Glutamatergic neuron (in vitro differentiated cells): ENCODE data around the gene NSD1. TPM values are rescaled to one million over a fixed set of nuclear protein-coding genes. Genes with fewer than 3 reads are reported as not detected.

ENCODE experiments used
- DNase-seq: peaks from one replicate; pipeline ENCODE4 v3.0.0; 2022
- H3K27ac Mint-ChIP-seq: one replicate; pipeline ENCODE4 v1.8.0; 2020; ENCODE audit warnings: mild to moderate bottlenecking, mixed read lengths, inconsistent platforms; ENCODE audit not compliant: unreplicated experiment
- H3K27me3 Mint-ChIP-seq: one replicate; pipeline ENCODE4 v1.8.0; 2020; ENCODE audit warnings: mild to moderate bottlenecking, moderate library complexity, mixed read lengths, inconsistent platforms; ENCODE audit not compliant: unreplicated experiment
- H3K36me3 Mint-ChIP-seq: one replicate; pipeline ENCODE4 v1.8.0; 2020; ENCODE audit warnings: mild to moderate bottlenecking, mixed read lengths, inconsistent platforms; ENCODE audit not compliant: unreplicated experiment
- H3K4me1 Mint-ChIP-seq: one replicate; pipeline ENCODE4 v1.8.0; 2020; ENCODE audit warnings: mild to moderate bottlenecking, low read depth, mixed read lengths, inconsistent platforms; ENCODE audit not compliant: unreplicated experiment
- H3K4me3 Mint-ChIP-seq: one replicate; pipeline ENCODE4 v1.8.0; 2020; ENCODE audit warnings: mild to moderate bottlenecking, mixed read lengths, inconsistent platforms; ENCODE audit not compliant: unreplicated experiment
- H3K9me3 Mint-ChIP-seq: one replicate; pipeline ENCODE4 v1.8.0; 2020; ENCODE audit warnings: mild to moderate bottlenecking, moderate library complexity, mixed read lengths, inconsistent platforms; ENCODE audit not compliant: unreplicated experiment
- total RNA-seq: library from RNA; stranded (reverse); fragmentation: NEBNext Ultra II Directional; extraction: Animal tissue kit (Norgen Biotek cat#: 25700); gene quantifications from one replicate; pipeline ENCODE4 v1.2.1, GENCODE V29; 2021; ENCODE audit not compliant: unreplicated experiment
- TF ChIP-seq, protein P1 (sequence below): fragments of 200-600 bp; sonication (generic); IDR thresholded peaks from one replicate; pipeline ENCODE4 v1.5.0; 2021; ENCODE audit not compliant: partially characterized antibody, unreplicated experiment

Gene NSD1
- total RNA-seq, 1 donor from 2014 or later = 151 TPM

DNA sequence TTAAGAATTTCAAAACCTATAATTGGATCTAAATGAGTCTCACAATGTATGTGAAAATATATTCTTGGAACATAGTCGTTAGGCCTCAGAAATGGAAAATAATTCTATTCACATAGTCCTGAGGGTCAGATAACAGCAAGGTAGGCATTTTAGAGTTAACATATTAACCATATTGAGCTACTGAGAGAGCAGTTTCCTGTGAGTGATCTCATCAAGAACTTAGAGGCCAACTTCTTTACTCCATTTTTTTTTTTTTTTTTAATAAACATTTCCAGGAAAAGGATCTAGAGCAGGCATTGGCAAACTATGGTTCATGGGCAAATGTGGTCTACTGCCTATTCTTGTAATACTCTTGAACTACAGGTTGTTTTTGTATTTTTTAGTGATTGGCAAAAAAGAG, 143.3 kb downstream of the NSD1 start:
- Mint-ChIP-seq H3K27ac (no peak overlapping the region), H3K27me3 (no peaks in the 10 kb centered on the region), H3K4me3 (no peak overlapping the region), H3K4me1 (no peaks in the 10 kb centered on the region), H3K36me3 (peaks cover 3% of the 10 kb centered on the region), H3K9me3 (peaks cover 2% of the 10 kb centered on the region)
- TF ChIP-seq, protein P1, sequence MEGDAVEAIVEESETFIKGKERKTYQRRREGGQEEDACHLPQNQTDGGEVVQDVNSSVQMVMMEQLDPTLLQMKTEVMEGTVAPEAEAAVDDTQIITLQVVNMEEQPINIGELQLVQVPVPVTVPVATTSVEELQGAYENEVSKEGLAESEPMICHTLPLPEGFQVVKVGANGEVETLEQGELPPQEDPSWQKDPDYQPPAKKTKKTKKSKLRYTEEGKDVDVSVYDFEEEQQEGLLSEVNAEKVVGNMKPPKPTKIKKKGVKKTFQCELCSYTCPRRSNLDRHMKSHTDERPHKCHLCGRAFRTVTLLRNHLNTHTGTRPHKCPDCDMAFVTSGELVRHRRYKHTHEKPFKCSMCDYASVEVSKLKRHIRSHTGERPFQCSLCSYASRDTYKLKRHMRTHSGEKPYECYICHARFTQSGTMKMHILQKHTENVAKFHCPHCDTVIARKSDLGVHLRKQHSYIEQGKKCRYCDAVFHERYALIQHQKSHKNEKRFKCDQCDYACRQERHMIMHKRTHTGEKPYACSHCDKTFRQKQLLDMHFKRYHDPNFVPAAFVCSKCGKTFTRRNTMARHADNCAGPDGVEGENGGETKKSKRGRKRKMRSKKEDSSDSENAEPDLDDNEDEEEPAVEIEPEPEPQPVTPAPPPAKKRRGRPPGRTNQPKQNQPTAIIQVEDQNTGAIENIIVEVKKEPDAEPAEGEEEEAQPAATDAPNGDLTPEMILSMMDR = no peak
- DNase-seq = no peak

DNA sequence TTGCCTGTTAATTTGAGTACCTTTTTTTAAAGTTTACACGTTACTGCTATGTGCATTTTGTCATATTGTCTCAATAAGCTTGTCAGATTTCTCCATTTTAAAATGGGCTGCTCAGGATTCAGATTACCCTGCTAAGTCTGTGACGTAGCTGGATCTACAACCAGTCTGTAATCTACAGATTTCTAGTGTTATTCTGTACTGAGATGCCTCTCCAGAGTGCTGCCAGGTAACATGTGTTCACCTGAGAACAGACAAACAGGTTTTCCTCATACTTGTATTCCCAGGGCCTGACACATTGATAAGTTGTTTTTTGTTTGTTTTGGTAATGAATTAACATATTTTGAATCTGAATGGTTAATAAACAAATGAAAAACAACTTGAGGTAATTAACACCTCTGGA, 154.6 kb downstream of the NSD1 start:
- Mint-ChIP-seq H3K27ac (no peak overlapping the region), H3K4me1 (no peaks in the 10 kb centered on the region)

DNA sequence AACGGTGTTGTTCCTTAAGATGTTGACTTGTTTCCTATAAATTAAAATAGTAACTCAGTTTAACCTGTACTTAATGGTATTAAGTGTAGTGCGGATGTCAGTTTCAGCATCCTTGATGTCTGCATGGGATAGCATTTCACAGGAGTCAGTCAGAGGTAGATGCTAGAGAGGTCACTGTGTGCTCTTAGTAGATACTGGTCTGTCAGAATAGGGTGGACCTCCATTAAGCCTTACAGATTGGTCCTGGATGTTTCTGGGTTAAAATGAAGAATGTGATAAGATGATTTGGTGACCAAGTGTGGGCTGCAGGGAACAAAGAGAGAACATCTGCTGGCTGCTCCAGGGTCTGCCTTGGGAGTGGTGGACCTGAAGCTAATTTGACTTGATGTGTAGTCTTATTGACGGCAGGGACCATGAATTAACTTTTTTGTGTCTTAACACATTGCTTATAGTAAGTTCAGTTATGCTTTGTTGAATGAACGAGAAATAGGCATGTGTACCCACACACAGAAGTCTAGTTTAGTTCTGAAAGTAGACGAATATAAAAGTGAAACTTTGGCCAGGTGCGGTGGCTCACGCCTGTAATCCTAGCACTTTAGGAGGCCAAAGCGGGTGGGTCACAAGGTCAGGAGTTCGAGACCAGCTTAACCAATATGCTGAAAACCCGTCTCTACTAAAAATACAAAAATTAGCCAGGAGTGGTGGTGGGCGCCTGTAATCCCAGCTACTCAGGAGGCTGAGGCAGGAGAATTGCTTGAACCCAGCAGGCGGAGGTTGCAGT, 157.4 kb downstream of the NSD1 start:
- TF ChIP-seq, protein P1 = no peak
- Mint-ChIP-seq H3K4me3 (no peak overlapping the region), H3K36me3 (peaks cover 5% of the 10 kb centered on the region), H3K4me1 (peaks cover 4% of the 10 kb centered on the region), H3K9me3 (peaks cover 3% of the 10 kb centered on the region), H3K27me3 (peaks cover 4% of the 10 kb centered on the region), H3K27ac (peak overlapping the region; percentile 34)
- no peak for DNase-seq

More for the DNA sequence above, 154.6 kb downstream of the NSD1 start:
- H3K4me3 Mint-ChIP-seq = no peak overlapping the region
- no peak for DNase-seq
- TF ChIP-seq, protein P1 = no peak
- H3K9me3 Mint-ChIP-seq = peaks cover 2% of the 10 kb centered on the region
- peaks cover 2% of the 10 kb centered on the region for H3K27me3 Mint-ChIP-seq
- no peaks in the 10 kb centered on the region for H3K36me3 Mint-ChIP-seq

DNA sequence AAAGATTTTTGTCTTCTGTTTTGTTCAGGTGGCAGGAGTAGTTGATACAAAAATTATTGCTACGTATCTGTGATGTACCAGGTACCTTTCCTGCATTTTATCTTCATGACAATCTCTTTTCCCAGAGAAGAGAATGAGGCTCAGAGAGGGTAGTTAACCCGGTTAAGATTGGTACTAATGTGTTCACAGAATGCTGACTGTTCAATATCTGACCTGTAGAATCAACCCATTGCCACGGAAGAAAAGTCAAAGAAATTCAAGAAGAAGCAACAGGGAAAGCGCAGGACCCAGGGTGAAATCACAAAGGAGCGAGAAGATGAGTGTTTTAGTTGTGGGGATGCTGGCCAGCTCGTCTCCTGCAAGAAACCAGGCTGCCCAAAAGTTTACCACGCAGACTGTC, 158.2 kb downstream of the NSD1 start:
- no peak overlapping the region for H3K4me3 Mint-ChIP-seq
- H3K27ac Mint-ChIP-seq = no peak overlapping the region
- peaks cover 7% of the 10 kb centered on the region for H3K27me3 Mint-ChIP-seq
- no peak for DNase-seq
- H3K9me3 Mint-ChIP-seq = peaks cover 6% of the 10 kb centered on the region
- peaks cover 5% of the 10 kb centered on the region for H3K36me3 Mint-ChIP-seq
- TF ChIP-seq, protein P1 = no peak
- H3K4me1 Mint-ChIP-seq = peaks cover 4% of the 10 kb centered on the region

DNA sequence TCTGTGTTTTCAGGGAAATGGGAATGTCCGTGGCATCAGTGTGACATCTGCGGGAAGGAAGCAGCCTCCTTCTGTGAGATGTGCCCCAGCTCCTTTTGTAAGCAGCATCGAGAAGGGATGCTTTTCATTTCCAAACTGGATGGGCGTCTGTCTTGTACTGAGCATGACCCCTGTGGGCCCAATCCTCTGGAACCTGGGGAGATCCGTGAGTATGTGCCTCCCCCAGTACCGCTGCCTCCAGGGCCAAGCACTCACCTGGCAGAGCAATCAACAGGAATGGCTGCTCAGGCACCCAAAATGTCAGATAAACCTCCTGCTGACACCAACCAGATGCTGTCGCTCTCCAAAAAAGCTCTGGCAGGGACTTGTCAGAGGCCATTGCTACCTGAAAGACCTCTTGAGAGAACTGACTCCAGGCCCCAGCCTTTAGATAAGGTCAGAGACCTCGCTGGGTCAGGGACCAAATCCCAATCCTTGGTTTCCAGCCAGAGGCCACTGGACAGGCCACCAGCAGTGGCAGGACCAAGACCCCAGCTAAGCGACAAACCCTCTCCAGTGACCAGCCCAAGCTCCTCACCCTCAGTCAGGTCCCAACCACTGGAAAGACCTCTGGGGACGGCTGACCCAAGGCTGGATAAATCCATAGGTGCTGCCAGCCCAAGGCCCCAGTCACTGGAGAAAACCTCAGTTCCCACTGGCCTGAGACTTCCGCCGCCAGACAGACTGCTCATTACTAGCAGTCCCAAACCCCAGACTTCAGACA, 160.4 kb downstream of the NSD1 start:
- H3K4me1 Mint-ChIP-seq = peaks cover 4% of the 10 kb centered on the region

More for the DNA sequence above, 160.4 kb downstream of the NSD1 start:
- H3K36me3 Mint-ChIP-seq = peaks cover 5% of the 10 kb centered on the region
- peaks cover 6% of the 10 kb centered on the region for H3K9me3 Mint-ChIP-seq
- DNase-seq = no peak
- TF ChIP-seq, protein P1 = no peak
- no peak overlapping the region for H3K4me3 Mint-ChIP-seq
- peaks cover 10% of the 10 kb centered on the region for H3K27me3 Mint-ChIP-seq
- no peak overlapping the region for H3K27ac Mint-ChIP-seq
